KBM-7 (cell line): ENCODE data around the gene MEA1.

Source experiments
- DNase-seq: peaks from one replicate; pipeline ENCODE4 v3.0.0-alpha.2; 2015
- in situ Hi-C: fragments of 300-500 bp; cut with MboI; formaldehyde crosslinking; loops from 2 replicates; pipeline ENCODE4 v1.14.3; 2020; ENCODE audit warnings: low sequenced_read_pairs, low pct_unique_long_range_greater_than_20kb, mixed read lengths

MEA1 gene

DNA sequence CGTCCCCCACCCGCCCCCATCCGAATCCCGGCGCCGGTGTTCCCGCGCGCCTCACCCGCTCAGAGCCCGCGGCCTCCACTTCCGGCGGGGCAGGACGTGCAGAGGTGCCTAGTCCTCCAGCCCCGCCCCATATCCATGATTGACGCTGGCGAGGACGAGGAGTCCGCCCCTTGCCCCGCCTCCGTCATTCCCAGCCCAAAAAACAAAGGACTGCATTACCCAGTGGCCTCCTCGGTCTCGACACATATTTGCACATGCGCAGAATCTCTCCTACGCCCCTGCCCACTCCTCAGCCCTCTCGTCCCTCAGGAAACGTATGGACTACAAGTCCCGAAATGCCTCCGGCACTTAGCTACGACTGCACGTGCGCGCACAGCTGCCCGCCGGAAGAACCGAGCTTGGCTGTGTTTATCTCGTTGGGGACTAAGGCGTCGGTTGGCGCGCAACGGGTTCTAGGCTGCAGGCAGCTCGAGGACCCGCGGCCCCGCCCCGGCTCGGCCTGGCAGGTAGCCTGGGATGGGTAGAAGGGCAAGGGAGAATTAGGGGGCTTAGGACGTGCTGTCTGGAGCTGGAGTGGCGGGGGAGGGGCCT, at the start of gene MEA1, which contains the start of gene KLHDC3:
Gene MEA1 (minus strand): TSS at position 104 of the 591 bp plus-strand sequence. CDS start 133 bp downstream, outside the sequence.
Gene KLHDC3 (plus strand): TSS at position 407 of the 591 bp plus-strand sequence. CDS start 2,944 bp downstream, outside the sequence.
- in situ Hi-C loops: no loop called here
- DNase-seq: peak; percentile 100

DNA sequence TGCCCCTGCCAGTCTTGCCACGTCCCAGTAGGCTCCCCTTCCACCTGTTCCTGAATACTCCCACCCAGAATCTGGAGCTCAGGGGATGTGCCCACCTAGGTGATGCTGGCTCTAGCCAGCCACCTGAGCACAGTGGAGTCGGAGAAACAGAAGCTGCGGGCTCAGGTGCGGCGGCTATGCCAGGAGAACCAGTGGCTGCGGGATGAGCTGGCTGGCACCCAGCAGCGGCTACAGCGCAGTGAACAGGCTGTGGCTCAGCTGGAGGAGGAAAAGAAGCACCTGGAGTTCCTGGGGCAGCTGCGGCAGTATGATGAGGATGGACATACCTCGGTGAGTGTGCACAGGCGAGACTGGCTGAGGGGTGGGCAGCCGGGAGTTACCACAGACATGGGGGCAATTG, 49.1 kb upstream of the MEA1 start:
- in situ Hi-C loops: no loop called here
- no peak for DNase-seq

DNA sequence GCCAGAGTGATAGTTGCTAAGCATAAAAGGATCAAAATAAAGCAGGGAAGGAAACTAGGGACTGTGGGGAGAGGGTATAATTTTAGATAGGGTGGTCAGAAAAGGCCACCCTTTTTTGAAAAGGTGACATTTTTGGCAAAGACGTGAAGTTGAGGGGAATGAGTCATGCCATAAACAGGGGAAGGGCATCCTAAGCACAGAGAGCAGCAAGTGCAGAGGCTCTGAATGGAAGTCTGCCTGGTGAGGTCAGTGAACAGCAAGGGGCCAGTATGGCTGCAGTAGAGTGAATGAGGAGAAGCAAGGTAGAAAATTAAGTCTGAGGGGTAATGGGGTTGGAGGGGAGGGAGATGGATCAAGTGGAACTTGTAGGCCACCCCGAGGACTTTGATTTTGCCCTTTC, 48.1 kb upstream of the MEA1 start:
- in situ Hi-C loops: no loop called here

DNA sequence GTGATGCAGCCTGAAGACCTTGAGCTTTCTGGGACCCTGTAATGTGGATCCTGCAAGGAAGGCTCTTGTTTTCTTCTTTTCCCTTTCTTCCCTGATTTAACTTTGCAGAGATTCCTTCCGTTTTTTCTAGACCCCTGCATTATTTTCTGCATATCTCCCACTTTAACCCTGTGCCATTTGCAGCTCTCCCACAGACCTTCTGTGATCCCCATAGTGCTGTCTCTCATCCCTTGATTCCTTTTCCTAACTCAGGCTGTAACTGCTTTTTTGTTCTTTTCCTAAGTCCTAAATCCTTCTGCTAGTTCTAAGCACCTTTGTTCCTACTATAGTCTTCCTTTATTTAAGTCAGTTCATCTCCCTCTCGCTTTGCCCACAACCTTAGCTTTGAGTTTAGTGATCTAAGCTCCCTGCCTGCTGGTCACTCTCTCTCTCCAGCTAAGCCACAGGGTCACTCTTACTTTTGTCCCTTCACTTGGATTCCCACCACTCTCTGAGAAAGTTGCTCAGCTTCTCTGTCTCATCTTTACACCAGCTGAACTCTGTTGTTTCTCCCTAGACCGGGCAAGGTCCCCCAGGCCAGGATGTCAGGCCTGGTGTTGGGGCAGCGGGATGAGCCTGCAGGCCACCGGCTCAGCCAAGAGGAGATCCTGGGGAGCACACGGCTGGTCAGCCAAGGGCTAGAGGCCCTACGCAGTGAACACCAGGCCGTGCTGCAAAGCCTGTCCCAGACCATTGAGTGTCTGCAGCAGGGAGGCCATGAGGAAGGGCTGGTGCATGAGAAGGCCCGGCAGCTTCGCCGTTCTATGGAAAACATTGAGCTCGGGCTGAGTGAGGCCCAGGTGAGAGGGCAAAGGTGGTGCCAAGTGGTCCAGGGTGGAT, 47.2 kb upstream of the MEA1 start:
- DNase-seq: no peak
- in situ Hi-C loops: no loop called here

More for the DNA sequence above, 48.1 kb upstream of the MEA1 start:
- no peak for DNase-seq

DNA sequence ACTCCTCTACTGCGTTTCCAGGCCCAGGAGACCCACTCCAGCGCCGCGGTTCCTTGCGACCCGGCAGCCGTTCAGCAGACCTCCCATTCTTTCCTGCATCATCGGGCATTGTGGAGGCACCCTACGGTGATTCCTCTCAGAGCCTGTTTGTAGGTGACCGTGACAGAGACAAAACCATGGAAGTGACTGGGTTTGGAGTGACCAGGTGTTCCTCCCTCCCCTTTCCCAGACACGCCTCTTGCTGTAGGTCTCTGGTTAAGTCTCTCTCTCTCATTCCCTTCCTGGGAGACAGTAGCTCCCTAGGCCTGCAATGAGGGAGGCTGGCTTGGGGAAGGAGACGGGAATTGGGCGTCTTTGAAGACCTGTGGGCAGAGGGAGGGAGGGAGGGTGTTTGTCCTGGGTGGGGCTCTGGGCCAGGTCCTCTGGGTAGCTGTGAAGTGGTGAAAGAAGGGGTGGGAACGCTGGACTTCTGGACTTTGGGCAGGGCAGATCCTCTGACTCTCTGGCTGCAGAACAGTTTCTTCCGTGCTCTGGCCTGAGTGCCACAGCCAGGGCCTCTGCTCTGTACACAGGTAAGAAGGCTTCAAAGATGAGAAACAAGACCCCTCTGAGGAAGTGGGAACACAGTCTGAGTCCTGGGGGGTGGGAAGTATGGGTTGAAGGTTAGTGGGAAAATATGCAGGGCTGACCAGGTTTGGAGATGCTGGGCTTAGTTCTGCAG, 46.4 kb upstream of the MEA1 start:
- no peak for DNase-seq

DNA sequence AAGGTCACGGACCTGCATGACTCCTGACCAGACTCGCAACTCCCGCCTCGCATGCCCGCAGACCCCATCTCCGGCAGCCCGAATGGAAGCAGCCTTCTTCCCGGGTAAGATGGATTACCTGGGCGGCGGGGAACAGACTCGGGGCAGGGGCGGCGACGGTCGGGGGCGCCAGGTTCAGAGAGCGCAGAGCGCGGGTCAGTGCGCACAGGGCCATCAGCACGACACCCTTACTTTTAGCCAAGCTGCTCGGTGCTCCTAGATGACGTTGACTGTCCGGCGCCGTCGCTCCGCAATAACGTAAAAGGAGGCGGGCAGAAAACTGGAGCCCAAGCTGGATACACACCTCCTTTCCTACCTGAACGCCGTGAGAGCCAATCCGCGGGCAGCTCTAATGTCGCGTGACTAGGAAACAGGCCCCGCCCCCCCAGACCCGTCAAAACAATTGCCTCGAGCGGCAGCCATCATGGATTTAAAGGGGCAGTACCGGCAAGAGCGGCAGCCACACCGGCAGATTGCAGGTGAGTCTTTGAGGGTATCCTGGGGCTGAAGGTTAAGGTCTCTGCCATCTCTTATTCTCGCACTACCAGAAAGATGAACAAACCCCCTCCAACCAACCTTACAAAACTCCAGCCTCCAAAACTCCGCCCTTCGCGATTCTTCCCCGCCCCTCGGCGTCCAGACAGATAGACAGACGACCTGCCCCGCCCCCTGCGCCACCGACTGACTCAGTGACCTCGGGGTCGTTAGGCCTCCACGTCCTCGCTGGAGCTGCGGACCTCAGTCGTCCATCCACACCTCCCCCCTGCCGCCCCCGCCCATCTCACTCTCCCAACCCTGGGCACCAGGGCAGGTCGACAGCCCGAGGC, 45.7 kb upstream of the MEA1 start, which contains the start of the genes KLC4 and MRPL2:
Gene KLC4 (plus strand): TSS at position 464 of the 866 bp plus-strand sequence. CDS start 1,705 bp downstream, outside the sequence.
Gene MRPL2 (minus strand): TSS at position 267 of the 866 bp plus-strand sequence. CDS start 53 bp downstream, at position 214.
- in situ Hi-C loops: no loop called here
- peak; percentile 99 for DNase-seq

More for the DNA sequence above, 46.4 kb upstream of the MEA1 start:
- in situ Hi-C loops: no loop called here

DNA sequence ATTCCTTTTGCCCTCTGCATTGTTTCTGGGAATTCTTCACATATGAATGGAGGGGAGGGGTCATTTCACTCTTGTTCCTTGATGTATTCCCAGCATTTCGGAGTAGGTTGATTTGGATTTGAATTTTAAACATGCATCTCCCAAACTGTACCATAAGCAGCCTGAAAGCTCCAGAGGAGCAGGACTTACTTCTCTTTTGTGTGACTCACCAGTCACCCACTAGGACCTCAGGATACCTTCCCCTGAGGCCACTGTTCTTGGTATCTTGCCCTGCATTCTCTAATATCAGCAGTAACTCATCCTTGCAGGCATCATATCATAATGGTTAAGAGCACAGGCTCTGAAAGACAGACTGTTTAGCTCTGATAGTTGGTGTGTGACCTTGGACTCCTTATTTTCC, 44.8 kb upstream of the MEA1 start:
- in situ Hi-C loops: no loop called here
- DNase-seq: no peak

DNA sequence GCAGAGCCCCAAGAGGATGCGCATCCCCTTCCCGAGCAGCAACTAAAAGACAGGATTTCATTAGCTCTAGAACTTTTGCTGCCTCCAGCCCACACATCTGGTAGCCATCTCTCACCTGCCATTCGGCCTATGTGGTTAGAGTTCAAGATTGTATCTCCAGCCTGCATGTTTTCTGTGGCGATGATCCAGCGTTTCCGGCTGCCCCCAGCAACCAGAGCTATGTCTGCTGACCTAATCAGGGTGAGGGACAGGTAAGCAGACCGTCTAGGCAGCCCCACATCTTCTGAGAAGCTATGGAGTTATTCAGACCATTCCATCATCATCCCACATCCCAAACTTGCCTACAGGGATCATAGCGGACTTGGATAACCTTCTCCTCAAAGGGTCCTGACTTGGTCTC, 42.2 kb upstream of the MEA1 start:
- in situ Hi-C loops: no loop called here
- DNase-seq: no peak

DNA sequence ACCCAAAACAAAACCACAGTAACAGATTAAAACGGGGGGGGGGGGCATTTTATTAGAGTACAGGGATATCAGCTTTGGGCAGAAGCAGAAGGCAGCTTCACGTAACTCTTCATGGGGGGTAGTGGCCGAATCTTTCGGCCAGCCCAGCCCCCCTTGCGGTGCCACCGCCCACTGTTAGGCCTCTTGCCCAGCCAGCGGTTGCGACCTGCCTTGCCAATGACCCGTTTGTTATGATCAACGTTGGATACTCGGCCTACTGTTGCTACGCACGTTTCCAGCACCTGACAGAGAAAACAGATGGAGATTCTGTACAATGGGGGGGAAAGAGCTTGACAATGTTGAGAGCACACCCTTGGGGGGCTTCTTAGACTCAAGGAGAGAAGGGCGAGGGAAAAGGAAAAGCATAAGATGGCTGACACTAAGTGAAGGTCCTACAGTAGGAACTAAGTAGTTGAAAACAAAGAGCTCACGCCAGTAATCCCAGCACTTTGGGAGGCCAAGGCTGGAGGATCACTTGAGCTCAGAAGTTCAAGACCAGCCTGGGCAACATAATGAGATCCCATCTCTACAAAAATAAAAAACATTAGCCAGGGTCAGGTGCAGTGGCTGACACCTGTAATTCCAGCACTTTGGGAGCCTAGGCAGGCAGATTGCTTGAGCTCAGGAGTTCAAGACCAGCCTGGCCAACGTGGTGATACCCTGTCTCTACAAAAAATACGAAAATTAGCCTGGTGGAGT, 40.6 kb upstream of the MEA1 start:
- DNase-seq: no peak
- in situ Hi-C loops: no loop called here

DNA sequence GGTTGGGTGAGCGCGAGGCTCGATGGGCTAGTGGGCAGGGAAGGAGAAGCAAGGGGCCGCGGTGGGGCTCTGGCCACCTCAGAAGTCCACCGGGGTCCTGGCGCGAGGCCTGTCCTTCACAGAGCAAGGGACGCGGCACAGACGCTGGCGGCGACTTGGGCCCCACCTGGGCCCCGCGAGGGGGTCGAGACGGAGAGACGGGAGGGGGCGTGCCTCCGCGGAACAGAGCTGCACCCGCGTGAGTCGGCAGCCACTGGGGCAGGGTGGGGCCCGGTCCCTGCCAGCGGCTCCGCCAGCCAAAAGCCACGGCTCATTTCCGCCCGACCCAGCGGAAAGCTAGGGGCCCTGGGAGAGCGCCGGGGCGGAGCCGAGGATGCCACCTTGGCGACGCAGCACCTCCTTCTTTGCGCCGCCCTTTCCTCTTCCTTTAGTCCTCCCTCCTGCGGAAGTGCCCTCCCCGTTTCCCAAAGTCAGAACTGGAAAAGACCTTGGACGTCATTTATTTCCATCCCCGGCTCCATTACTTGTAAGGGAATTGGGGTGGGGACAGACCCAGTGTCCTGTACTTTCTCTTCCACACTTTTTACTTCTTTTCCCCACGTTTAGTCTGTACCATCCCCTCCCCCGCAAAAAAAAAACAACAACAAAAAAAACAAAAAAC, 39.9 kb upstream of the MEA1 start, which contains the start of gene CUL7:
Gene CUL7 (minus strand): TSS at position 307 of the 661 bp plus-strand sequence. CDS start 1,063 bp downstream, outside the sequence.
- peak; percentile 95 for DNase-seq
- in situ Hi-C loops: no loop called here

DNA sequence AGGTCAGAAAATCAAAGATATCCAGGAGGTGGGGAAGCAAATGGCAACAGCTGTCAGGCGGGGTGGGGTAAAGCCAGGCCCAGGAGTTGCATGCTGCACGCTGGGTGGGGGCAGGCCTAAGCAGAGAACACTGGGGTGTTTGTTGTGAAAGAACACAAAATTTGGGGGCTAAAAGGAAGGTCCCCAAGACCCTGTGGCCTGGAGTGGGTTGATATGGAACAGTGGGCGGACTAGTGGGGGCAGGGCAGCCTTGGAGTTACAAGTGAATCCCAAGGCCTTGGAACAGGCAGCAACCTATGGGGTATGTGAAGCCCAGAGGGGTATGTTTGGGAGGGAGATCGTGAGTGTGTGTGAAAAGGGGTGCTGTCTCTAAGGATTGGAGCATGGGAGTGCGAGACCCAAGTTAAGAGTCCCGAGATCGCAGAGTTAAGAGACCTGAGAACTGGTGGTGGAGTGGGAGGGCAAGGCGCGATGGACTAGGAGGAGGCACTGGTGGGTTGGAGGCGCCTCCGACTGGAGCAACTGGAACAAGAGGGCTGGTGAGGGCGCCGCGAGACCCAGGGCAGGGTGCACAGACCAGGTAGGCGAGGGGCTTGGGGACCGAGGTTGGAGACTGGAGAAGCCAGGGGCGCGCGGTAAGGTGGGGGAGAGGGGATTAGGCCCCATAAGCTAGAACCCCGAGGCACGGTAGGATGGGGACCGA, 39.2 kb upstream of the MEA1 start:
- DNase-seq: no peak
- in situ Hi-C loops: no loop called here

DNA sequence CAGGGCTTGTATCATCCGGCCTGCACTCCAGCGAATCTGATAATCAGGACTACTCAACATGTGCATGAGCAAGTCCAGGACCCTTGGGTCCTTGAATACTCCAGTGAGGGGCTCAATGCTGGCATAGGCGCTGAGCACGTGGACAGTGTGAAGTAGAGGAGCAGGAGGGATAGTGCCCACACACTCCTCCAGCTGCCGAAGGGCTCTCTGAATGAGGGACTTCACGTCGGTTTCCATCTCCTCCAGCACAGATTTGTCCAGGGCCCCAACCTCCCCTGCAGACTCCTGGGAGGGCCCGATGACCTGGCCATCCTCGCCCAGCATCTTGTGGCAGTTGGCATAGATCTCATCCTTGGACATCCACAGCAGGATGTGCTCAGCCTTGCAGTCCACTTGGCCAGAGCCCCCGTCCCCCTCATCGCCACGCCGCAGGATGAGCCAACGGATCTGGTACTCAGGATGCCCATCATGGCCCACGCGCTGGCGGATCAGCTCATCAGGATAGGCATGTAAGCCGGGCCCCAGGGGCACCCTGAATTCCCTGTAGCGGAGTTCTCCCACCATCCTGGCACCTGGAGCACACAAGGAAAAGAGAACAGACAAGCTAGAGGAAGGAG, 38.6 kb upstream of the MEA1 start:
- in situ Hi-C loops: no loop called here
- no peak for DNase-seq

DNA sequence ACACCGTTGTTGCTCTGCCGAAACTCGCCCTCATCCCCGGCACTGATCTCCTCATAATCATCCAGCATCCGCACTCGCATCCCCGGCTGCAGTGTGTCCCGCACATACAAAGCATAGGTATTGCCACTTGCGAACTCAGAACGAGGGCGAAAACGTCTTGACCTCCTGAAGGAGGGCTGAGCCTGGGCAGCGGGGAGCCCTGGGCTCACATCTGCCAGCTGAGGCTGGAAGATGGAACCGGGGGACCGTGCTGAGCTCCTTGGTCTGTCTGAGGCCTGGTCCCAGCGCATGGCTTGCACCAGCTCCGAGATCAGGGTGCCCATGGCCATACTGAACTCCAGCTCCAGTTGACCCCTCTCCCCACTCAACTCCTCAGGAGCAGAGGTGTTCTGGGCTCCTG, 37.2 kb upstream of the MEA1 start:
- in situ Hi-C loops: no loop called here
- DNase-seq: no peak

DNA sequence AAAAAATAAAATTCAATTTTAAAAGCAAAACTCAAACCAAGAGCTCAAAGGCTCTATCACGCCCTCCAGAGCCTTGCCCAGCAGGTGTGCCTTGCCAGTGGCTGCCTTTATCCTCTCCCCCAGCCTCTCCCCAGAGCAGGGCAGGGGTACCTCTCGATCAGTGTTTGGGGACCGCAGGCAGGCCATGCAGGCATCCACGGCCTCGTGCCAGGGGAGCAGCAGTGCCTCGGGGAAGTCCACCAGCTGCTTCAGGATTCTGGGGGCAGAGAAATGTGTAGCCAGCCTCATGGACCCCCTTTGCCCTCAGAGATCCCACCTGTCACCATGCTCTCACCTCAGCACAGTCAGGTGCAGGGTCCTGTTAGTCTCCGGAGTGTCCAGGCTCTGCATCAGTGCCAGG, 34.3 kb upstream of the MEA1 start:
- in situ Hi-C loops: no loop called here
- DNase-seq: no peak

DNA sequence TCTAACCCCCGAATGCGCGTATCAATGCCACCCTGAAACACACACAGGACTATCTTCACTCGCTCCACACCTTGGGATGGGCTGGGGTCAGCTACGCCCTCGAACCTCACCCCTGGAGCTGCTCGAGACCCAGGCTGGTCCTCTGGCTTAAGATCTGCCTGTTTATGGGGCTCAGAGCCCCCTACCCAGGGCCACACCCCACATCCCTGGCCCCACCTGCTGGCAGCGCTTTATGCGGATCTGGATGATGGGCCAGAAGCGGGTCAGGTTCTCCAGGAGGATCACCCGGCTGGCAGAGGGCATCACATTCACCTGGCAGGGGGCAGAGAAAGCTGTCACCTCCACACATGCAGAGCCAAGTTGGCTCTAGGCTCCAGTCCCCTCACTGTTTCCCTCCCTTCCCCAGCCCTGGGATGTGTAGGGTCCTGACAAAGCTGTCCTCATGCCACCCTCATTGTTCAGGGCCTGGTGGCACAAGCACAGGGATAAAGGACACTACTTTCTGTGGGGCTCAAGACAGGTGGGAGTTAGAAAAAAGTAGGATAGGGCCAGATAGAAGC, 31.7 kb upstream of the MEA1 start:
- DNase-seq: no peak
- in situ Hi-C loops: no loop called here

DNA sequence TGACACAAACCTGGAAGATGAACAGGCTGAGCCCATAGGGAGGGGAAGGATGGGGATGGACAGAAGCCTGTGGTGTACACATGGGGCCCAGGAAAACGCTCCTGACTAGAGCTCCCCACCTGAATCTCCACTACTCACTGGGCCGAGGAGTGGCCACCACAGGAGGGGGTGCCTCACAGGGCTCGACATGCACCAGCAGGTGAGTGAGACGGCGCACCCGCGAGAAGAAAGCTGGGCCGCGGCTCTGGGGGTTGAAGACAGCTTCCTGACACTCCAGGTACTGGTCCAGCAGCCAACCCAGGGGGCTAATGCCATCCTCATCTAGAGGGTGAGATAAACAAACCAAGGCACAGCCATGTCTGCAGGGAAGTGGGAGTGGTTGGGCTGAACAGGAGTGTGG, 29.6 kb upstream of the MEA1 start:
- DNase-seq: no peak
- in situ Hi-C loops: no loop called here
